Activated CD4-positive, alpha-beta T cell treated with anti-CD3 and anti-CD28 coated beads, Interleukin-2, amount 10 ng/mL, durations not matched to agents 24 days and 14 days (primary cell): Measurements from ENCODE around the gene THSD8. TPM values are rescaled to one million over a fixed set of nuclear protein-coding genes. Genes with fewer than 3 reads are reported as not detected.

ENCODE experiments used
- DNase-seq: peaks from one replicate; pipeline ENCODE4 v3.0.0; 2022
- H3K27ac Mint-ChIP-seq: one replicate; pipeline ENCODE4 v1.8.0; 2022; ENCODE audit warnings: mild to moderate bottlenecking, mixed read lengths
- H3K27me3 Mint-ChIP-seq: one replicate; pipeline ENCODE4 v1.8.0; 2022; ENCODE audit warnings: mixed read lengths
- H3K36me3 Mint-ChIP-seq: one replicate; pipeline ENCODE4 v1.8.0; 2022; ENCODE audit warnings: low read depth, mild to moderate bottlenecking, mixed read lengths
- H3K4me1 Mint-ChIP-seq: one replicate; pipeline ENCODE4 v1.8.0; 2021; ENCODE audit warnings: mixed read lengths
- H3K4me3 Mint-ChIP-seq: one replicate; pipeline ENCODE4 v1.8.0; 2022; ENCODE audit warnings: mild to moderate bottlenecking, moderate library complexity, mixed read lengths
- H3K9me3 Mint-ChIP-seq: one replicate; pipeline ENCODE4 v1.8.0; 2021; ENCODE audit warnings: mixed read lengths
- intact Hi-C: fragments of 100-400 bp; cut with micrococcal nuclease; formaldehyde crosslinking; loops from one replicate; pipeline ENCODE4 v1.15.1; 2023
- total RNA-seq: library from RNA; stranded (reverse); gene quantifications from 2 replicates; pipeline ENCODE4 v1.2.3, GENCODE V29; 2022

The THSD8 gene
- total RNA-seq, 1 donor from 2014 or later, result 32.7 TPM

- H3K4me1 Mint-ChIP-seq, result peaks cover 6% of the 10 kb centered on the region
- H3K36me3 Mint-ChIP-seq, result no peaks in the 10 kb centered on the region
- H3K4me3 Mint-ChIP-seq, result peak overlapping the region; percentile 77
- peak overlapping the region; percentile 41 for H3K27ac Mint-ChIP-seq
- peak; percentile 97 for DNase-seq
- no peaks in the 10 kb centered on the region for H3K9me3 Mint-ChIP-seq
- H3K27me3 Mint-ChIP-seq, result peaks cover 14% of the 10 kb centered on the region
- intact Hi-C loops, result loop anchor here (2.0 kb wide), 2 partner anchors 47 to 81 kb away; partner anchors contain the start of gene PRDX2
These were observed 45.6 kb downstream of the THSD8 start for GRCh38 chr19:12847159-12848139.

Other genes starting within 250 kb of the THSD8 start
- gene ZNF490, start 191.3 kb upstream of the THSD8 start, total RNA-seq, result 8.7 and 9.0 TPM in 2 replicates
- gene ZNF791, start 191.1 kb upstream of the THSD8 start, total RNA-seq, result 22.3 and 26.6 TPM in 2 replicates
- gene MAN2B1, start 135.3 kb upstream of the THSD8 start, total RNA-seq, result 118 and 136 TPM in 2 replicates
- gene WDR83, start 135.3 kb upstream of the THSD8 start, total RNA-seq, result 21.7 and 27.1 TPM in 2 replicates
- gene DHPS, start 120.2 kb upstream of the THSD8 start, total RNA-seq, result 138 and 155 TPM in 2 replicates
- gene GNG14, start 114.1 kb upstream of the THSD8 start, total RNA-seq, result not detected in 2 replicates
- gene FBXW9, start 105.4 kb upstream of the THSD8 start, total RNA-seq, result 12.4 and 12.9 TPM in 2 replicates
- gene TNPO2, start 78.1 kb upstream of the THSD8 start, total RNA-seq, result 153 and 163 TPM in 2 replicates
- gene TRIR, start 67.4 kb upstream of the THSD8 start, total RNA-seq, result 216 and 218 TPM in 2 replicates
- gene GET3, start 64.6 kb upstream of the THSD8 start, total RNA-seq, result 64.6 and 67.3 TPM in 2 replicates
- not detected in 2 replicates for gene BEST2, start 50.3 kb upstream of the THSD8 start, total RNA-seq
- gene HOOK2, start 26.5 kb upstream of the THSD8 start, total RNA-seq, result 17.8 and 18.3 TPM in 2 replicates
- gene JUNB, start 10.6 kb upstream of the THSD8 start, total RNA-seq, result 302 and 310 TPM in 2 replicates
- 277 and 294 TPM in 2 replicates for gene PRDX2, start 269 bp upstream of the THSD8 start, total RNA-seq
- 35.8 and 51.5 TPM in 2 replicates for gene RNASEH2A, start 4.5 kb downstream of the THSD8 start, total RNA-seq
- not detected in 2 replicates for gene RTBDN, start 32.5 kb downstream of the THSD8 start, total RNA-seq
- gene MAST1, start 36.4 kb downstream of the THSD8 start, total RNA-seq, result 1.6 and 2.4 TPM in 2 replicates
- gene DNASE2, start 79.4 kb downstream of the THSD8 start, total RNA-seq, result 21.5 and 22.0 TPM in 2 replicates
- gene KLF1, start 85.1 kb downstream of the THSD8 start, total RNA-seq, result 0.77 and 1.2 TPM in 2 replicates
- 66.9 and 71.6 TPM in 2 replicates for gene GCDH, start 89.1 kb downstream of the THSD8 start, total RNA-seq
- 2.3 and 3.3 TPM in 2 replicates for gene SYCE2, start 117.2 kb downstream of the THSD8 start, total RNA-seq
- gene FARSA, start 131.6 kb downstream of the THSD8 start, total RNA-seq, result 202 and 208 TPM in 2 replicates
- gene CALR, start 136.5 kb downstream of the THSD8 start, total RNA-seq, result 987 and 994 TPM in 2 replicates
- gene RAD23A, start 143.8 kb downstream of the THSD8 start, total RNA-seq, result 208 and 212 TPM in 2 replicates
- gene GADD45GIP1, start 155.2 kb downstream of the THSD8 start, total RNA-seq, result 32.4 and 34.4 TPM in 2 replicates
- gene DAND5, start 167.5 kb downstream of the THSD8 start, total RNA-seq, result 0.12 TPM in 1 of 2 replicates, not detected in the other
- gene NFIX, start 193.4 kb downstream of the THSD8 start, total RNA-seq, result 8.3 and 10.4 TPM in 2 replicates